Type B pancreatic cell (in vitro differentiated cells): ENCODE data around the gene OAT. TPM values are rescaled to one million over a fixed set of nuclear protein-coding genes. Genes with fewer than 3 reads are reported as not detected.

Experiments used
- DNase-seq: peaks from one replicate; pipeline ENCODE4 v3.0.0; 2021; ENCODE audit warnings: mixed read lengths; ENCODE audit not compliant: unreplicated experiment; ENCODE audit errors: extremely low spot score
- H3K27ac Mint-ChIP-seq: 2 replicates; pipeline ENCODE4 v1.8.0; 2021; ENCODE audit warnings: mild to moderate bottlenecking, mixed read lengths
- H3K27me3 Mint-ChIP-seq: 2 replicates; pipeline ENCODE4 v1.8.0; 2021; ENCODE audit warnings: mixed read lengths
- H3K36me3 Mint-ChIP-seq: 2 replicates; pipeline ENCODE4 v1.8.0; 2021; ENCODE audit warnings: mixed read lengths
- H3K4me1 Mint-ChIP-seq: one replicate; pipeline ENCODE4 v1.8.0; 2021; ENCODE audit warnings: mixed read lengths; ENCODE audit not compliant: unreplicated experiment
- H3K4me3 Mint-ChIP-seq: 2 replicates; pipeline ENCODE4 v1.8.0; 2021; ENCODE audit warnings: mild to moderate bottlenecking, mixed read lengths
- H3K9me3 Mint-ChIP-seq: 2 replicates; pipeline ENCODE4 v1.8.0; 2021; ENCODE audit warnings: mixed read lengths
- total RNA-seq: library from RNA; stranded (reverse); gene quantifications from 2 replicates; pipeline ENCODE4 v1.2.1, GENCODE V29; 2021; ENCODE audit warnings: low replicate concordance
- TF ChIP-seq, protein P1 (sequence below): fragments of 200-600 bp; sonication (generic); conservative IDR thresholded peaks from 2 replicates; pipeline ENCODE4 v1.5.0; 2021; ENCODE audit warnings: antibody characterized with exemption, mild to moderate bottlenecking

OAT gene
- total RNA-seq, 1 donor from 2014 or later, result 83.4 TPM

GRCh38 chr10:124429576-124429975 lies 10.9 kb upstream of the OAT start:
- Mint-ChIP-seq H3K27me3 (peaks cover 9% of the 10 kb centered on the region), H3K4me3 (no peak overlapping the region), H3K4me1 (peaks cover 5% of the 10 kb centered on the region), H3K36me3 (no peaks in the 10 kb centered on the region), H3K27ac (no peak overlapping the region), H3K9me3 (no peaks in the 10 kb centered on the region)
- no peak for DNase-seq
- TF ChIP-seq, protein P1, sequence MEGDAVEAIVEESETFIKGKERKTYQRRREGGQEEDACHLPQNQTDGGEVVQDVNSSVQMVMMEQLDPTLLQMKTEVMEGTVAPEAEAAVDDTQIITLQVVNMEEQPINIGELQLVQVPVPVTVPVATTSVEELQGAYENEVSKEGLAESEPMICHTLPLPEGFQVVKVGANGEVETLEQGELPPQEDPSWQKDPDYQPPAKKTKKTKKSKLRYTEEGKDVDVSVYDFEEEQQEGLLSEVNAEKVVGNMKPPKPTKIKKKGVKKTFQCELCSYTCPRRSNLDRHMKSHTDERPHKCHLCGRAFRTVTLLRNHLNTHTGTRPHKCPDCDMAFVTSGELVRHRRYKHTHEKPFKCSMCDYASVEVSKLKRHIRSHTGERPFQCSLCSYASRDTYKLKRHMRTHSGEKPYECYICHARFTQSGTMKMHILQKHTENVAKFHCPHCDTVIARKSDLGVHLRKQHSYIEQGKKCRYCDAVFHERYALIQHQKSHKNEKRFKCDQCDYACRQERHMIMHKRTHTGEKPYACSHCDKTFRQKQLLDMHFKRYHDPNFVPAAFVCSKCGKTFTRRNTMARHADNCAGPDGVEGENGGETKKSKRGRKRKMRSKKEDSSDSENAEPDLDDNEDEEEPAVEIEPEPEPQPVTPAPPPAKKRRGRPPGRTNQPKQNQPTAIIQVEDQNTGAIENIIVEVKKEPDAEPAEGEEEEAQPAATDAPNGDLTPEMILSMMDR, result no peak

DNA sequence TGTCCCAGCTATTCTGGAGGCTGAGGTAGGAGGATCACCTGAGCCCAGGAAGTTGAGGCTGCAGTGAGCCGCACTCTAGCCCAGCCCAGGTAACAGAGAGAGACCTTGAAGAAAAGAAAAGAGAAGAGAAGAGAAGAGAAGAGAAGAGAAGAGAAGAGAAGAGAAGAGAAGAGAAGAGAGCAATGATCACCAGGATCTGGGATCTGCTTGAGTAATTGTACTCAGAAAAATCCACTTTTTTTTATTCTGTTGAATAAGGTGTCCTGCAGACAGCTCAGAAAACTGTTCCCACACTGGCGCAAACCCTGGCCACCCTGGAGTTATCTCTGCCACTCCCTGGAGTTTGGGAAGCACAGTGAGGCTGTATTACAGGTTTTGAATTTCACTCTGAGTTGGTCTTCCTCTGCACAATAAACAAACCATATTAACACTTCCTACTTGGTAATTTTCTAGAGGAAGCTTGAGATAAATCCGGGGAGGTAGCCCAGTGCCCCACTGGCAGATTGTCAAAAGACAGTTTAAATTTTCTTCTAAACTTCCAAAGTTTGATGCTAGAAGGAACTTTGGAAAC lies 9.6 kb upstream of the OAT start:
- no peak overlapping the region for H3K4me3 Mint-ChIP-seq
- no peaks in the 10 kb centered on the region for H3K36me3 Mint-ChIP-seq
- H3K27me3 Mint-ChIP-seq, result peaks cover 18% of the 10 kb centered on the region
- TF ChIP-seq, protein P1, result no peak
- H3K9me3 Mint-ChIP-seq, result no peaks in the 10 kb centered on the region
- DNase-seq, result no peak
- peak overlapping the region; percentile 12 for H3K27ac Mint-ChIP-seq
- peaks cover 5% of the 10 kb centered on the region for H3K4me1 Mint-ChIP-seq

DNA sequence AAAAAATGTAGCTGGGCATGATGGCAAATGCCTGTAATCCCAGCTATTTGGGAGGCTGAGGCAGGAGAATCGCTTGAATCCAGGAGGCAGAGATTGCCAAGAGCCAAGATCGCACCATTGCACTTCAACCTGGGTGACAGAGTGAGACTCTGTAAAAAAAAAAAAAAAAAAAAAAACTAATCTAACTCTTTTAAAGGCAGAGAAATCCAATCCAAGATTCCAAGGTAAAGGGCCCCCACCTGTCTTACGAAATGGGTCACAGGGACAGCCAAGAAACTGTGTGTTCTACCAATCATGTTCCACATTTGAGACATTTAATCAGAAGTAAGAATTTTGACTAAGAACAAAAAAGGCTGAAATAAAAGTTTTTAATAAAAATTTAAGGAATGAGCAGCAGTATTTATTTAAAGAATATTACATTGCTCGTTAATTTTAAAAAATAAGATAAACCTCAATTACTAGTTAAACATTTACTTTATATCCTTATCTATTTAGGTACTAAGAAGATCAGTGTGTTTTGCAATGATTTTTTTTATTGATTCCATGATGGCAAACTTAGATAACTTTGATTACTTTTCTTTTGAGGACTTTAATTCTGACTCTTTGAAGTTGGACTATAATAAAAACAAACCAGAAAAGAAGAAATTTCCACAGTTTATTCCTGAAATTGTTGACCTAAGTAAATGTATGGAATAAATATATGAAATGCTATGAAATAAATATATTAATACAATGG lies 6.7 kb upstream of the OAT start:
- Mint-ChIP-seq H3K4me3 (no peak overlapping the region), H3K27ac (no peak overlapping the region), H3K4me1 (peaks cover 5% of the 10 kb centered on the region), H3K36me3 (no peaks in the 10 kb centered on the region), H3K9me3 (no peaks in the 10 kb centered on the region), H3K27me3 (peaks cover 31% of the 10 kb centered on the region)
- DNase-seq, result no peak
- TF ChIP-seq, protein P1, result no peak

DNA sequence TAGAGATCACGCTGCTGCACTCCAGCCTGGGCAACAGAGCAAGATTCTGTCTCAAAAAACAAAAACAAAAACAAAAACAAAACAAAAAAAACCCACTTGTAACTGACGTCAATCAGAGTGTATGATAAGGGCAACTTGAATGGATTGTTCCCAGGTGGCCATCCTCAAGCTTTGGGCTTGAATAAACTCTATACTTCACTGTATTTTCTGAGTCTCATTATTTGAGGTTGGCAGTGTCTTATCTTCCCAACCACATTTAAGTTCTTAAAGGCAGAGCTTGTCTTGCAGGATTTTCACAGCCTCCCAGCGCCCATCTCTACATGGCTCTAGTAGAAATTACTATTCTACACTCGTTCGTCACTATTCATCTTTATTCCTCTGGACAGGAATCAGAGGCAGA lies 5.1 kb upstream of the OAT start:
- Mint-ChIP-seq H3K27ac (no peak overlapping the region), H3K4me3 (no peak overlapping the region), H3K27me3 (peaks cover 32% of the 10 kb centered on the region), H3K4me1 (peaks cover 8% of the 10 kb centered on the region), H3K36me3 (no peaks in the 10 kb centered on the region), H3K9me3 (no peaks in the 10 kb centered on the region)
- TF ChIP-seq, protein P1, result no peak
- no peak for DNase-seq

DNA sequence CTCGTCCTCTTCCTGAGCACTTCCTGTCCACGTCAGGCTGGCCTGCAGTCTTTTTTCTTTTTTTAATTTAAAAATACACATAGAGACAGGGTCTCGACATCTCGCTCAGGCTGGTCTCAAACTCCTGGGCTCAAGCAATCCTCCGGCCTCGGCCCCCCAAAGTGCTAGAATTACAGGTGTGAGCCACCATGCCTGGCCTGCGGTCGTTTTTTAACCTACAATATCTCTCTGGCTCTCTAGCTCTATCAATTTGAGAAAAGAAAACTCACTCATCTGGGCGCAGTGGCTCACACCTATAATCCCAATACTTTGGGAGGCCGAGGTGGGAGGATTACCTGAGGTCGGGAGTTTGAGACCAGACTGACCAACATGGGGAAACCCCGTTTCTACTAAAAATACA lies 4.0 kb upstream of the OAT start:
- H3K36me3 Mint-ChIP-seq, result no peaks in the 10 kb centered on the region
- no peak for DNase-seq
- H3K4me1 Mint-ChIP-seq, result peaks cover 3% of the 10 kb centered on the region
- H3K9me3 Mint-ChIP-seq, result no peaks in the 10 kb centered on the region
- H3K27ac Mint-ChIP-seq, result no peak overlapping the region
- H3K27me3 Mint-ChIP-seq, result peaks cover 27% of the 10 kb centered on the region
- no peak overlapping the region for H3K4me3 Mint-ChIP-seq
- TF ChIP-seq, protein P1, result no peak
